NCI-H82 treated with DMSO at 0.1 percent for 48 hours (cell line): ENCODE measurements around the gene ACP3.

Experiments
- DNase-seq: peaks from one replicate; lab custom pipeline; 2025; ENCODE audit not compliant: unreplicated experiment; lab: John Stamatoyannopoulos, UW

ACP3 gene

GRCh38 chr3:132315851-132316250 lies 1.4 kb upstream of the ACP3 start:
- no peak for DNase-seq

GRCh38 chr3:132318451-132318850 lies 1.2 kb downstream of the ACP3 start:
- no peak for DNase-seq

GRCh38 chr3:132321304-132321703 lies 4.1 kb downstream of the ACP3 start:
- no peak for DNase-seq

- no peak for DNase-seq
These were observed 7.9 kb downstream of the ACP3 start for GRCh38 chr3:132325103-132325606.

- no peak for DNase-seq
These were observed 8.4 kb downstream of the ACP3 start for GRCh38 chr3:132325634-132326033.

- DNase-seq, result no peak
These were observed 9.0 kb downstream of the ACP3 start for GRCh38 chr3:132326251-132326650.

GRCh38 chr3:132332082-132332481 lies 14.9 kb downstream of the ACP3 start:
- no peak for DNase-seq

- DNase-seq, result no peak
These were observed 15.3 kb downstream of the ACP3 start for GRCh38 chr3:132332508-132332907.

- DNase-seq, result no peak
These were observed 24.5 kb downstream of the ACP3 start for GRCh38 chr3:132341746-132342145.

GRCh38 chr3:132342183-132342582 lies 25.0 kb downstream of the ACP3 start:
- DNase-seq, result no peak

- no peak for DNase-seq
These were observed 25.4 kb downstream of the ACP3 start for GRCh38 chr3:132342610-132343009.

- peak; percentile 33 for DNase-seq
These were observed 25.9 kb downstream of the ACP3 start for GRCh38 chr3:132343018-132343612.

GRCh38 chr3:132344666-132345280 lies 27.6 kb downstream of the ACP3 start:
- no peak for DNase-seq

- no peak for DNase-seq
These were observed 29.9 kb downstream of the ACP3 start for GRCh38 chr3:132346841-132347736.

- DNase-seq, result no peak
These were observed 30.6 kb downstream of the ACP3 start for GRCh38 chr3:132347811-132348210.

- no peak for DNase-seq
These were observed 31.3 kb downstream of the ACP3 start for GRCh38 chr3:132348531-132348930.

GRCh38 chr3:132350814-132351213 lies 33.6 kb downstream of the ACP3 start:
- DNase-seq, result no peak

GRCh38 chr3:132351222-132351806 lies 34.1 kb downstream of the ACP3 start:
- DNase-seq, result no peak

GRCh38 chr3:132352556-132353143 lies 35.4 kb downstream of the ACP3 start:
- DNase-seq, result peak; percentile 75

- no peak for DNase-seq
These were observed 37.9 kb downstream of the ACP3 start for GRCh38 chr3:132354916-132355702.
